ENCODE results near the gene DVL1.

DVL1 gene

GRCh38 chr1:1285611-1286311, 63.5 kb downstream of the DVL1 start:
- no peak for TF ChIP-seq CTCF (IDR thresholded peaks at IDR 0.05; ENCODE audit: low read depth, low read length)

More at GRCh38 chr1:1285611-1286311, 63.5 kb downstream of the DVL1 start:
- Histone ChIP-seq H3K9me3 (ENCODE audit: severe bottlenecking) (no peaks in the 10 kb centered on the region), H3K27me3 (ENCODE audit: insufficient read depth, low read depth, severe bottlenecking) (no peaks in the 10 kb centered on the region), H3K4me3 (ENCODE audit: low read depth, low read length) (no peak overlapping the region), H3K27ac (peak overlapping the region; percentile 5; the same call in 1 of the 2 replicates), H3K36me3 (no peaks in the 10 kb centered on the region)
- peak; percentile 7 for DNase-seq
